ENCODE measurements around the gene CPNE2. TPM values are rescaled to one million over a fixed set of nuclear protein-coding genes. Genes with fewer than 3 reads are reported as not detected.

Gene CPNE2
- total and polyA plus RNA-seq, 2 of the 8 experiments (the other 6 are each of a cell fraction or from before 2014, with no cell fraction given): 10.6 to 39.5 TPM

DNA sequence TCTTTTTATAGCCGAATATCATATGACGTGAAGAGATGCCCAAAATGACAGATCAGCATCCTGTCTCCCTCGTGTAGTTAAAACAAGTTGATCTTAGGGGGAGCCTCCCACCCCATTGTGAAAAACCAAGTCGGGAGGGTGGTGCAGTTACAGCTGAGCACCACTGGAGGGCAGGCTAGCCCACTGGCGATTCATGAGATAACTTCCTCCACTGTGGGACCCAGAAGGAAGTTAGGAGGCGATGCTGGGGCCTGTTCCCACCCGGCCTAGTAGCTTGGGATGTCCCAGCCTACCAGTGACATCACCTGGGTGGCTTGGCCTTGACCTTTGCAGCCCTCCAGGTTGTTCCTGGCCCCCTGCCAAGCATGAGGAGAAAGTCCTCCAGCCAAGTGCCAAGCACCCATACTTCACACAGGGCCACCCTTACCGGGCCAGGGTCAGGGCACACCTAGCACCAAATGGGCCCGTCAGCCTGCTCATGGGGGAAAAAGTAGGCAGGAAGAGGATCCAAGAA lies 8.1 kb upstream of the CPNE2 start (continued):
- TF ChIP-seq, protein P1, sequence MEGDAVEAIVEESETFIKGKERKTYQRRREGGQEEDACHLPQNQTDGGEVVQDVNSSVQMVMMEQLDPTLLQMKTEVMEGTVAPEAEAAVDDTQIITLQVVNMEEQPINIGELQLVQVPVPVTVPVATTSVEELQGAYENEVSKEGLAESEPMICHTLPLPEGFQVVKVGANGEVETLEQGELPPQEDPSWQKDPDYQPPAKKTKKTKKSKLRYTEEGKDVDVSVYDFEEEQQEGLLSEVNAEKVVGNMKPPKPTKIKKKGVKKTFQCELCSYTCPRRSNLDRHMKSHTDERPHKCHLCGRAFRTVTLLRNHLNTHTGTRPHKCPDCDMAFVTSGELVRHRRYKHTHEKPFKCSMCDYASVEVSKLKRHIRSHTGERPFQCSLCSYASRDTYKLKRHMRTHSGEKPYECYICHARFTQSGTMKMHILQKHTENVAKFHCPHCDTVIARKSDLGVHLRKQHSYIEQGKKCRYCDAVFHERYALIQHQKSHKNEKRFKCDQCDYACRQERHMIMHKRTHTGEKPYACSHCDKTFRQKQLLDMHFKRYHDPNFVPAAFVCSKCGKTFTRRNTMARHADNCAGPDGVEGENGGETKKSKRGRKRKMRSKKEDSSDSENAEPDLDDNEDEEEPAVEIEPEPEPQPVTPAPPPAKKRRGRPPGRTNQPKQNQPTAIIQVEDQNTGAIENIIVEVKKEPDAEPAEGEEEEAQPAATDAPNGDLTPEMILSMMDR (IDR thresholded peaks at IDR 0.05; ENCODE audit: control extremely low read depth in 1 of 3, insufficient read depth in 1 of 3, low read depth in 1 of 3, low read length in 3 of 3): peak; percentile 91 to 98 (median 97)
- TF ChIP-seq HDAC6 (IDR thresholded peaks at IDR 0.05; ENCODE audit: low read depth, low read length): no peak
- no peak for TF ChIP-seq ASH2L (IDR thresholded peaks at IDR 0.05; ENCODE audit: low read length)
